GM15510 (cell line): ENCODE measurements around the gene PITX1.

Source experiments
- POLR2A ChIP-seq: IDR thresholded peaks from 3 replicates; pipeline ENCODE4 v1.6.1; 2011; ENCODE audit warnings: borderline replicate concordance; ENCODE audit not compliant: insufficient read length; ENCODE audit errors: extremely low read depth

PITX1 gene

DNA sequence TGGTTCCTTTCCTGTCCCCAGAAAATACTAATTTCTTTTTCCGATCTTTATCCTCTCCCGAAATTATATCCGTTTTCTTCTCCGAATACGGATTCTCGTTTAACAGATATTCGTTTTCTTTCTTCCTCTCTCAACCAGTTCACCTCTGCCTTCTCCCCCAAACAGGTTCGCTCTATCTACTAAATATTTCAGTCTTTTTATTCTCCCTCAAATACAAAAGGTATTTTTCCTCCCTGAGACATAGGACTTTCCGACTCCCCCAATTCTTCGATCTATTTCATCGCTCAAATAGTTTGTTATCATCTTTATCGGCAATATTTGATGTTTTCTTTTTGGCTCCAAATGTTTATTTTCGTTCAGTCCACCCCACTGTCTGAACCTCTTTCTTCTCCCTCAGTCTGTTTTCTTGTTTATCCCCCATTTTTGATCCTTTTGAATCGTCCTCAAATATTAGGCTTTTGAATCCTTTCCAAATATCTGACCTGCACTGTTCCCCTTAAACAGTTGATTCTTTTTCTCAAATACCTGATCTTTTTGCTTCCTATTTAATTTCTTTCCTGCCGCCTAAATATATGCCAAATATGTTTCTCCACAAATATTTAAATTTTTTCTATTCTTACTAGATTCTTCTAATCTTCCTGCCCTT is 4.4 kb downstream of the PITX1 start:
- TF ChIP-seq POLR2A = no peak

DNA sequence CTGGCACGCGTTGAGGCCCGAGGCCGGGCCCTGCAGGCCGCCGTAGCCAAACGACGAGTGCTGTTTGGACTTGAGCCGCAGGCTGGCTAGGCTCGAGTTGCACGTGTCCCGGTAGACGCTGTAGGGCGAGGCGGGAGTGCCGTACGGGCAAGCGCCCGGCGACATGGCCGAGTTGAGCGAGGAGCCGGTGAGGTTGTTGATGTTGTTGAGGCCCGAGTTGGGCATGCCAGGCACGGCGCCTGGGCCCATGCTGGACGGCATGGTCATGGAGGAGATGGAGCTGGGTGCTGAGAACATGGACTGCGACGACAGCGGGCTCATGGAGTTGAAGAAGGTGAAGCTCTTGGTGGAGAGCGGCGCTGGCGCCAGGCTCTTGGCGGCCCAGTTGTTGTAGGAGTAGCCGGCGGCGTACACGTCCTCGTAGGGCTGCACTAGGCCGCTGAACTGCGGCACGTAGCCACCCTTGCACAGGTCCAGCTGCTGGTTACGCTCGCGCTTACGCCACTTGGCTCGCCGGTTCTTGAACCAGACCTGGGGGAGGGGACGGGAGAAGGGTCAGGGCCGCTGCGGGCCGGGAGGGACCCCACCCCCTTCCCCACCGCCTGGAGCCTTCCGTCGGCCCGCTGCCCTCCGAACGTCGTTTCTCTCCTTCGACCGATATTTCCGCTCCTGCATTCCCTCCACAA is 5.1 kb downstream of the PITX1 start:
- TF ChIP-seq POLR2A = no peak

DNA sequence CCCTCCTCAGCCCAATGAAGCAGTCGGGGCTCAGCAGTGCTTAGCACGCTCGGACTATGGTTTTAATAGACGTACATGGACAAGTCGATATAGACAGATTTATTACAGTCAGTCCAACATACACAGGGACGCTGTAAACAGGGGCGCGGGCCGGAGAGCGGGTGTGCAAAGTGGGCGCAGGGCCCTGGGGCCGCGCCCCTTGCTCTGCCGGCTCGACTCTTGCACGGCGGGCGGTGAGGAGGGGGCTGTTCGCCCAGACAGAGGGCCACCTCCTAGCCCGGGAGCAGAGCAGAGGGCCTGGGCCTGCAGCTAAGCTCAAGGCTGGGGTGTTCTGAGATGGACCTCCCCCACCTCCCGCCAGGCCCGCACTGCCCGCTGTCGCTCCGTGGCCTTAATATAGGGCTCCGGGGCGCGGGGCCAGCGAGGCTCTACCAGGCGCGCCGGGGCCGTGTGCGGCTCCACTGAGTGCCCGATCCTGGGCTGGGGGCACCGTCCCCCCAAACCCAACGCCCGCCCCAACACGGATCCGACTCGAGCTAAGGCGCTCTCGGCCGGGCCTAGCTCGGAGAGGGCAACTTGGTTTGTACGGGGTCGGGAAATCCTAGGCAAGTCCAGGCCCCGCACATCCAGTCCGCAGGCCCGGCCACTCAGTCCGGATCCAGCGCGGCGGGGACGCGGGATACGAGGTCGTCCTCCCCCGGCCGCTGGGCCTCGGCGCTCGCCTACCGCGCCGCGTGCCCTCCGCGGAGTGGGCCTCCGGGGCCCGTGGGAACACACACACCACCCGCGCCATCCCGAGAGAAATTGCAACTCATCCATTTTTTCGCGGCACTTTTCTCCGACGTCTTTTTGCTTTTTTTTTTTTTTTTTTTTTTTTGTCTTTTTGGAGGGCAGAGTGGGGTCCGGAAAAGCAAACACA is 6.1 kb downstream of the PITX1 start:
- no peak for TF ChIP-seq POLR2A

DNA sequence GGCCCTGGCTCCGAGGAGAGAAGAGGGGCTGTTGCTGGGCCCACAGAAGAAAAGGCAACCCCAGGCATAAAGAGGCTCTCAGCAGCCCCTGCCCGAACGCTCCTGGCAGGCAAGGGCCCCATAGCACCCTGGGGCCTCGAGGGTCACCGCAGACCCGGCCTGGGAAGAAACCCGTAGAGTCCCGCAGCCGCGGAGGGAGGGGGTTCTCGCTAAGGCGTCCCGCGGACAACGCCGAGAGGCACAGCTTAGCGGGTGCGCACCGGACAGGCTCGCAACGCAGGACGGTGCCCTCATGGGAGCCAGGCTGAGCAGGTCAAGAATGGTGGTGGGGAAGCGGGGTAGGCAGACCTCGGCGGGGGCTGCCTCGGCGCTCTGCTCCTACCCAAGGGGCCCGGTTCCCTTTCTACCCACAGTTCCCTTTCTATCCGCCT is 6.7 kb downstream of the PITX1 start:
- TF ChIP-seq POLR2A = no peak

DNA sequence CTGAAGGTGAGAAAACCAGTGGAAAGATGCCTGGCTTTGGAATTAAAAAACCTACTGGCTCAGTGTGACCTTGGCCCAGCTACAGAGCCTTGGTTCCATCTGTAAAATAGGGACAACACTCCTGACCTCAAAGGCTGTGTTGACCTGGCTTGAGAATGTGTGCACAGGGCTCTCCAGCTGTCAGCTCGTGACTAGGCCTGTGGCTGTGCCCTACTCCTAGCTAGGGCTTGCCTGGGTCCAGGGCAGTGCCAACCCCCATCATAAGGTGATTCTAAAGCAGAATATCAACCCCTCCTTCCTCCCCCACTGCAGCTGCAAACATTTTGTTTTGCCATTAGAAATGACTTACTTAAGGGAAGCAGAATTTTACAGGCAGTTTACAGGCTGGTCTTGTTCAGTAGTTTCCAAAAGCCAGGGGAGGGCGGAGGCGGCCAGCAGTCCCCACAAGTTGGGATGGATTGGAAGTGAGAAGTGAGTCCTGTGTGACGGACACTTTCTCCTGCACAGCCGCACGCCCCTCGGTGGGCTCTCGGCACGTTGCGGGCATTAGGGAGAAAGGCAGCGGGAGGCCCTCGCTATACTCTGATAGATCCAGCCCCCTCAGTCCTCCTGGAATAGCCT is 7.3 kb downstream of the PITX1 start:
- TF ChIP-seq POLR2A = no peak

DNA sequence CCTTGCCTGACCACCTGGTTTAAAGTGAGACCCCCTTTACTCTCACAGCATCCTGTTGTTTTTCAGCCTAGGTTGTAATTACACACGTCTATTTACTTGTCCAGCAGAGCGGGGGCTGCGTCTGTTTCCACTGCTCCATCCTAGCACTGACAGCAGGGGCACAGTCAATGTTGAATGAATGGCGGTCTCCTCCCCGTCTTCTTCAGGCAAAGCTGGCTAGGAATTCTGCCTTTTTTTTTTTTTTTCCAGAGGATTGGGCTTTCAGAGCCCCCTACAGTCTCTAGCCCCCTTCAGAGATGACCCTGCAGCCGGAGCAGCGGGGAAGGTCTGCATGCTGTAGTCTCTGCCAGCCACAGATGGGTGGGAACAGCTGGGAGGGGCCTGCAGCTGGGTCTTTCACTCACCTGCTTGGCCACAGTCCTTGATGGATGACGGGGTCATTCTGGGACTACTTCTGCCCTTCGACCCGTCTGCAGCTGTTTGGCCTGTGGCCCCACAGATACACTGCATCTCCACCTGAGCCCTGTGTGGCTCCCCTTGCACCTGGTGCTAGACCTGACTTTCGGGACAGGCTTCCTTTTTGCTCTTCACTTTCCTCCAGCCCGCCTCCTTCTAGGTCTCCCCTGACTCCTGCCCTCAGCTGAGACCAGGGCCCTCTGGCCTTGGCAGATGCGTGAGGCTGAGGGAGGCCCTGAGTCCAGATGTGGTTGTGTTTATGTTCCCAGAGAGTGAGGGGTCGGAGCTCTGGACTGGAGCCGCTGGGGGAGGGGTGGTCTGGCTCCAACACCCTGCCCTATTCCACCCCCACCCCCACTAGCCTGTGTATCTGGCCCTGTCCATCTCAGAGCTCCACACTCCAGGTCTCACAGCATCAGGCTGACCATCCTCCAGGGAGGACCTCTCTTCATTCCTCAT is 8.0 kb downstream of the PITX1 start:
- no peak for TF ChIP-seq POLR2A

DNA sequence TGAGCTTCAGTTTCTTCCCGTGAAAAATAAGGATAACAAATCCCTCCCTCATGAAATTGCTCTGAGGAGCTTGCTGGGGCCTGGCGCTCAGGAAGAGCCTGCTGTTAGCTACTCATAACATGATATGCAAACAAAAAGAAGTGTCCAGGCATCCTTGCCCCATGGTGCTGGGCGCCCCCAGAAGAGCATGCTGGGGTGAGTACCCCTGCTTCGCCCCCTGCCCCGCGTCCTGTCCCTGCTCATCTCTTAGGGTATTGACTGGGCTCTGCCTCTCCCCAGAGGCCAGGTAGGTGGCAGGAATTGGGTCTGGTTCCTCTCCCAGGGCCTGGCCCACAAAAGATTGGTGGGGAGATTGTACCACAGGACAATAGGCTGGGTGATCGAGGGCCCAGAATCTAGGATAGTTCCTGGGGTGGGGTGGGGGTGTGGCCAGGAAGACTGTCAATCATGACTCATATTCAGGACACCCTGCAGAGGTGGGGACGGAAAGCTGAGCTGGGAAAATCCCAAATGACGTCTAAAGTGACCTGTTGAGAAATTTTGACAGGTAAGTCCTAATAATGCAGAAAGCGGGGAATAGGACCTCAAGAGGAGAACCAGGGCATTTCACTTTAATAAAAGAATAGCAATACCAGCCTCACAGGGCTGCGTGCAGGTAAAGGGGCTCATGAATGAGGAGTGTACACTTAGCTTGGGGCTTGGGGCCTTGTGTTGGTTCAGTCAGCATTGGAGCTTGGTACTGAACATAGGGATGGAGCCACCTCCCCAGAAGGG is 8.9 kb downstream of the PITX1 start:
- TF ChIP-seq POLR2A = no peak

DNA sequence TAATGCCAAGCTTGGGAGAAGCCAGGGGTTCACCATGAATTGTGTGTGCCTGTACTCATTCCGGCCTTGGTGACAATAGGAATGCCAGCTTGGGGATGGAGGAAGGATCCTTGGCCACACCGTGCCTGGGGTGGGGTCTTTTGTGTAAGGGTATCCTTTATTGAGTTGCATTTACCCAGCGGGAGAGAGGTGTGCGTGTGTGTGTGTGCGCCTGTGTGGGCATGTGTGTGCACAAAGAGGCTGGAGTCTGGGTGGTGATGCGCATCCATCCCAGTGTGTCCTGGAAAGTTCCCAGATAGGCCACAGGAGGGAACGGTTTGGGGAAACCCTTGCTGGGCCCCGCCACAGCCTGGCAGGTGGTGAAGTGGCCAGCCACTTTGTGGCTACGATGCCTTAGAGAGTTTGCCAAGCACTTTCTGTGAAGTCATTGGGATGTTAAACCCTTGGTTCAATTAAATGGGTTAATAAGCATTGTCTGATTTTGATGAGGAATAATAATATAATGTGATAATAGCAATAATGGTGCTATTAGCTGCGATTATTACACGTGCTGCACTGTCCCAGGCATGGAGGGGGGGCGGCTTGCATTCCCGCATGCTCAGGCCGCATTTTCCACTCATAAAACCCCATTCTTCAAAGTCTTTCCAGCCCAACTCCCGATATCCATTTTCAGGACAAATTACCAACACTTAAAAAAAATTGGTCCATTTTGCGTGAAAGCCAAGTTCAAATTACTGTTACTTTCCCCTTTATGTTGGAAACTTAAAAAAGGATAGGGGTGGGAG is 13.7 kb downstream of the PITX1 start:
- no peak for TF ChIP-seq POLR2A

DNA sequence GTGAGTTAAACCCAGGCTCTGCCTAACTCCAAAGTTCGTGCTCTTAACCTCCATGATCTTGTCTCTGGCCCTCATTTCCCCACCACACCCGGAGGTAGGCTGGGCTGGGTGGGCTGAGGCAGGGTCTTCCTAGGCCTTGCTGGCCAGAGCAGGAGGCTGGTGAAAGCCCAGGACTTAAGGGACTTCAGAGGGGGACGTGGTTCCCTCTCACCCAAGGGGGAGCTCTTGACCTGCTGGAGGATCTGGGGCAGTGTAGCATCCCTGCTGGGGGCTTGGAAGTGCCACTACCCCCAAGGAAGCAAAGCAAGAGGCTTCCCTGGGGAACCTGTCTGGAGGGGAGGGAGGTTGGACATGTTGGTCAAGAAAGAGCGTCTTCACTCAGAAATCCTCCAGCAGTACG is 14.7 kb downstream of the PITX1 start:
- TF ChIP-seq POLR2A = no peak

DNA sequence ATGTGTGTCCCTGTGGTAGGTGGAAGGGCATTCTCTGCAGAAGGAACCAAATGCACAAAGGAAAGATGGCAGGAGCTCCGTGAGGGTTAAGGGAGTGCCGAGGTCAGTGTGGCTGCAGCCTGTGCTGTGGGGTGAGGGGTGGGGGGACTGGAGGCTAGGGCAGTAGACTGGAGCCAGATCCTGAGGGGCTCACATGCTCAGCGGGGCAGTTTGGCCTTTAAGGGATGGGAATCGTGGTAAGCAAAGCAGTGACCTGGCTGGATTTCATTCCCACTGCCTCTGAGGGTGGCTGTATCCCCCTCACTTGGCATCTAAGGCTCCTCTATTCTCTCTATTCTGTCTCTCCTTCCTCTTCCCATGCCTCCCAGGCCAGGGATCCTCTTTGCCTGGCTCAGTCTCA is 15.6 kb downstream of the PITX1 start:
- no peak for TF ChIP-seq POLR2A

DNA sequence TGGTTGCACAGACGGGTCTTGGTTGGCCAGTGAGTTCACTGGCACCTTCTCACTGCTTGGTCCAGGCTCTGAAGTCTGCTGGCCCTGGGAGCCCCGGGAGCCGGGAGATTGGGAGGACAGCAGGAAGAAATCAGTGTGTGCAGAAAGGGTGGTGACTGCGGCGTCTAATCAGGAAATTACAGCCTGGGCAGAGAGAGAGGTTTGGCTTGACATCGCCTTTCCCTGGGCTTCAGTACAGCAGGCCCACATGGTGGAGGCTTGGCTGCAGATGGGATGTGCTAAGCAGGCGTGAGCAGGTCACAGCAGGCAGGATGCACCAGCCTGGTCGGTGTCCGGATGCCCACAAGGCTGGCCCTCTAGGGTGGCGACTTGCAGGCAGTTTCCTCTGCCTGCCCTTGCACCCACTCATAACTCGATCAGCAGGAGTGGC is 17.2 kb downstream of the PITX1 start:
- no peak for TF ChIP-seq POLR2A

DNA sequence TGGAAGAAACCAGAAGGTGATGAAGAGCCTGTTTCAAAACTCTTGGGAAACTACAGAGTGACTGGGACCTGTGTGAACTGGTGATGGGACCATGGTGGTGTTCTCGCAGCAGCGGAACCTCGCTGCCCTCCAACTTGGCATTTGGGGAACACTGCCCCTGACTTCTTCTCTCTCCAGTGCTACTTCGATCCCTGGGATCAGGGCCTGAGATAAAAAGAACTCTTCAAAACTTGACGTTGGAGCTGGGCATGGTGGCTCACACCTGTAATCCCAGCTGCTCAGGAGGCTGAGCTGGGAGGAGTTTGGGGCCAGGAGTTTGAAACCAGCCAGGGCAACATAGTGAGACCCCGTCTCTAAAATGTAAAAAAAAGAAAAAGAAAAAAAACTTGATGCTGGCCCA is 18.1 kb downstream of the PITX1 start:
- no peak for TF ChIP-seq POLR2A
